ENCODE data around the gene VIPAS39. TPM values are rescaled to one million over a fixed set of nuclear protein-coding genes. Genes with fewer than 3 reads are reported as not detected.

VIPAS39 gene
- total RNA-seq, 2 experiments from 2014 or later, result 13.9 to 16.8 TPM

GRCh38 chr14:77459072-77459723 lies 1.8 kb upstream of the VIPAS39 start:
- ATAC-seq (no peak), DNase-seq (peak; percentile 91)
- Mint-ChIP-seq H3K4me1 (ENCODE audit: low read depth) (peaks cover 37% of the 10 kb centered on the region), H3K9me3 (no peaks in the 10 kb centered on the region), H3K36me3 (ENCODE audit: low read depth) (peaks cover 44% of the 10 kb centered on the region), H3K4me3 (peak overlapping the region; percentile 99), H3K27ac (peak overlapping the region; percentile 100), H3K27me3 (no peaks in the 10 kb centered on the region)
- CTCF ChIA-PET, result interaction anchor here (0.6 to 2.4 kb wide), 30 partner anchors 8 to 345 kb away, joined by 3 to 27 read pairs (median 4); partner anchors contain the start of genes GSTZ1, POMT2, SAMD15 and TMED8
- intact Hi-C loops (cut with micrococcal nuclease), result loop anchor here (5.0 kb wide), 3 partner anchors 137 to 248 kb away; partner anchors contain the start of genes ALKBH1, GSTZ1, POMT2 and SLIRP
- POLR2A ChIA-PET, result interaction anchor here (0.6 to 2.1 kb wide), 10 partner anchors 9 to 693 kb away, joined by 3 to 8 read pairs (median 4); partner anchors contain the start of genes ALKBH1, SAMD15, SLIRP and TMED8
- peak; percentile 76 for TF ChIP-seq CTCF (IDR thresholded peaks at IDR 0.05)

GRCh38 chr14:77458249-77458950 lies 999 bp upstream of the VIPAS39 start:
- no peak for TF ChIP-seq CTCF (IDR thresholded peaks at IDR 0.05)
- CTCF ChIA-PET, result interaction anchor here (0.7 to 2.4 kb wide), 21 partner anchors 10 to 300 kb away, joined by 3 to 27 read pairs (median 5); partner anchors contain the start of genes GSTZ1, POMT2, SAMD15 and TMED8
- POLR2A ChIA-PET, result interaction anchor here (0.6 to 2.1 kb wide), 12 partner anchors 9 to 692 kb away, joined by 3 to 8 read pairs (median 4); partner anchors contain the start of genes ALKBH1, SAMD15, SLIRP and SNW1
- peak overlapping the region; percentile 99 for H3K4me3 Mint-ChIP-seq
- peaks cover 39% of the 10 kb centered on the region for H3K4me1 Mint-ChIP-seq (ENCODE audit: low read depth)
- no peaks in the 10 kb centered on the region for H3K27me3 Mint-ChIP-seq
- H3K27ac Mint-ChIP-seq, result peak overlapping the region; percentile 100
- intact Hi-C loops (cut with micrococcal nuclease), result loop anchor here (5.0 kb wide), 3 partner anchors 136 to 249 kb away; partner anchors contain the start of genes ALKBH1, GSTZ1, POMT2 and SLIRP
- DNase-seq (peak; percentile 59), ATAC-seq (peak; percentile 12)
- peaks cover 39% of the 10 kb centered on the region for H3K36me3 Mint-ChIP-seq (ENCODE audit: low read depth)
- no peaks in the 10 kb centered on the region for H3K9me3 Mint-ChIP-seq

- no peak for TF ChIP-seq CTCF (IDR thresholded peaks at IDR 0.05)
- POLR2A ChIA-PET, result interaction anchor here (0.6 kb wide), 2 partner anchors 17 to 341 kb away, joined by 3 read pairs; no protein-coding TSS in a partner anchor
- H3K27ac Mint-ChIP-seq, result peak overlapping the region; percentile 100
- H3K27me3 Mint-ChIP-seq, result no peaks in the 10 kb centered on the region
- ATAC-seq (no peak), DNase-seq (no peak)
- H3K4me3 Mint-ChIP-seq, result peak overlapping the region; percentile 99
- H3K9me3 Mint-ChIP-seq, result no peaks in the 10 kb centered on the region
- H3K36me3 Mint-ChIP-seq (ENCODE audit: low read depth), result peaks cover 34% of the 10 kb centered on the region
- H3K4me1 Mint-ChIP-seq (ENCODE audit: low read depth), result peaks cover 39% of the 10 kb centered on the region
- CTCF ChIA-PET, result interaction anchor here (0.8 kb wide), 1 partner anchor 15 kb away, joined by 3 read pairs; no protein-coding TSS in a partner anchor
- intact Hi-C loops (cut with micrococcal nuclease), result loop anchor here (2.0 to 5.0 kb wide), 4 partner anchors 80 to 250 kb away; partner anchors contain the start of genes ALKBH1, GSTZ1, POMT2 and SAMD15
Measured at GRCh38 chr14:77457115-77457521, 283 bp downstream of the VIPAS39 start.

- Mint-ChIP-seq H3K9me3 (no peaks in the 10 kb centered on the region), H3K4me1 (ENCODE audit: low read depth) (peaks cover 36% of the 10 kb centered on the region), H3K36me3 (ENCODE audit: low read depth) (peaks cover 33% of the 10 kb centered on the region), H3K27me3 (no peaks in the 10 kb centered on the region), H3K4me3 (peak overlapping the region; percentile 99), H3K27ac (peak overlapping the region; percentile 100)
- ChIA-PET POLR2A (interaction anchor here (0.7 kb wide), 1 partner anchor 93 kb away, joined by 3 read pairs; no protein-coding TSS in a partner anchor), CTCF (no interaction called here)
- no peak for ATAC-seq
- TF ChIP-seq CTCF (IDR thresholded peaks at IDR 0.05), result no peak
- intact Hi-C loops (cut with micrococcal nuclease), result loop anchor here (2.0 to 5.0 kb wide), 4 partner anchors 79 to 251 kb away; partner anchors contain the start of genes ALKBH1, GSTZ1, POMT2 and SAMD15
- no peak for DNase-seq
Measured at GRCh38 chr14:77455966-77456640, 1.3 kb downstream of the VIPAS39 start.

Measured in activated CD8-positive, alpha-beta T cell treated with anti-CD3 and anti-CD28 coated beads for 36 hours (primary cell).